ENCODE data around the gene PDSS2.
A peak's percentile ranks its signal among the peaks of the same experiment; 100 is the strongest.
"Not testable (repeated sequence)": the region's sequence is repeated elsewhere in the genome, so short reads cannot be mapped to it uniquely, and the experiment has no call there.

Gene PDSS2

GRCh38 chr6:107207251-107207873 lies 252.0 kb downstream of the PDSS2 start:
- no peak for DNase-seq

- DNase-seq: no peak
Measured at GRCh38 chr6:107205058-107205998, 254.0 kb downstream of the PDSS2 start.

DNA sequence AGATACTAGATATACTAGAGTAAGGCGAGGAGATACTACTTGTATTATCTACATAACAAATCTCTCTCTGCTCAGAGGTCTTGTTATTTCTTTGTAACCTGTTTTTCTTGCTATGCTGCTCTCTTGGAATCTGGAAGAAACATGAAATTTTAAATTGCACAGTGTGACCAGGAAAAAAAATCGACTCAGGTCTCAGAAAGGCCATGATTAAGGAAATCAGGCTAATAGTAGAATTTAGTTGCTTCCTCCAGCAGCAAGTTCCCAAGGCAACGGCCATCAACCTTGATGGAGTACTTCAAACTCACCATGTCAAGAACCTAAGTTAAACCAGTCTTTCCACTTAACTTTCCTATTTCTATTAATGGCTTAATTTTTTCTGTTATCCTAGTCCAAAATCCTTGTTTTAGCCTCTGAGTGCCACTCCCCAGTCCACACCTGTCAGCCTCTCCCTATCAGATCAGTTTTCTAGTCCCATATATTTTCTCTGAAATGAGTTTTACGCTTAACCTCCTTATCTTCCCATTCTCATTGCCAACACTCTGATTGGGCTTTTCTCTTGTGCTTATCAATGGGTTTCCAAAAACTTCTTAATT lies 256.4 kb downstream of the PDSS2 start:
- DNase-seq: no peak

DNA sequence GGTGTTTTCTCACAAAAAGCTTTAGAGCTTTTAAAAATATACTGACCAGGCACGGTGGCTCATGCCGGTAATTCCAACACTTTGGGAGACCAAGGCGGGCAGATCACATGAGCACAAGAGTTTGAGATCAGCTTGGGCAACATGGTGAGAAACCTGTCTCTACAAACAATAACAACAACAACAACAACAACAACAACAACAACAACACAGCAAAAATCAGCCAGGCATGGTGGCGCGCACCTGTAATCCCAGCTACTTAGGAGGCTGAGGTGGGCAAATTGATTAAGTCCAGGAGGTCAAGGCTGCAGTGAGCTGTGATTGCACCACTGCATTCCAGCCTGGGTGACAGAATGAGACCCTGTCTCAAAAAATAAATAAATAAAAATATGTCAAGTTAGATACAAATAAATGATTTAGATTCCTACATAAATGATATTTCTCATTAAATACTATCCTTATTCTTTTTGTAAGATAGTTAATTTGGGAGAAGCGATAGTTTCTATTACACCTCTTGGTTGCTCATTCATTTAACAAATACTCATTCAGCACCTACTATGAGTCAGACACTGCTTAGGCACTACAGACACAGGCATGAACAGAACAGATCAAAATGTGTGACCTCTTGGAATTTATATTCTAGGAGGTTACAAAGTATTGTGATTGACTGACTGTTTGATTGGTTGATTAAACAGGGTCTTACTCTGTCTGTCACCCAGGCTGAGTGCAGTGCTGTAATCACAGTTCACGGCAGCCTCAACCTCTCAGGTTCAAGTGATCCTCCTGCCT lies 260.5 kb downstream of the PDSS2 start:
- no peak for DNase-seq

- DNase-seq: no peak
Measured at GRCh38 chr6:107196152-107196551, 263.2 kb downstream of the PDSS2 start.

DNA sequence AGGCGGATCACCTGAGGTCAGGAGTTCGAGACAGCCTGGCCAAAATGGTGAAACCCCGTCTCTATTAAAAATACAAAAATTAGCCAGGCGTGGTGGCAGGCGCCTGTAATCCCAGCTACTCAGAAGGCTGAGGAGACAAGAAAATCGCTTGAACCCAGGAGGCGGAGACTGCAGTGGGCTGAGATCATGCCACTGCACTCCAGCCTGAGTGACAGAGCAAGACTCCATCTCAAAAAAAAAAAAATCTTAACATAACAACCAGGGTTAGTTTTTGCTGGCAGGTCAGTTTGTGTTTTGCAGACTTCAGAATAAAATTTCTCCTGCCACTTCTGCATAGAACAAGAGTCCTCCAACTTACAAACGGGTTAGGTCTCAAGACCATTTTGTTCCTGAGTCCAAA lies 264.6 kb downstream of the PDSS2 start:
- not testable (repeated sequence) for DNase-seq

DNA sequence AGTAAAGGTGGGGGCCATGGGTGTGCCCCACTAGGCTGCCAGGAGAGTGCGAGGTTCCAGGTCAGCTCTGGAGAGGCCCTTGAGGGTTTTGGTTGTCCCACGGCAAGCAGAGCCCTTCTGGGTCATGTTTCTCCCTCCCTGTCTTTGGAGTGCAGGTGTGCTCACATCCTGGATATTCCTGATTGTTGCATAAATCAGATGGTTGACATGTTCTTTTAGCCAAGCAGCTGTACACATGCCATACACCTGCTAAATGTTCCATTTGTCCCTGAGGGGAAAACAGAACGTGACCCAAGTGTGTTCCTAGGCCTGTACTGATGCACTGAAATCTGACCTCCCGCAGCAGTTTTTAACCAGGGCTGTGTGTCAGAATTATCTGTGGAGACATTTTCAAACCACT lies 266.5 kb downstream of the PDSS2 start:
- peak; percentile 63 for DNase-seq

- DNase-seq: peak; percentile 7
Measured at GRCh38 chr6:107187630-107188029, 271.7 kb downstream of the PDSS2 start.

GRCh38 chr6:107186047-107186446 lies 273.3 kb downstream of the PDSS2 start:
- DNase-seq: no peak

GRCh38 chr6:107185391-107185970 lies 273.9 kb downstream of the PDSS2 start:
- peak; percentile 73 for DNase-seq

DNA sequence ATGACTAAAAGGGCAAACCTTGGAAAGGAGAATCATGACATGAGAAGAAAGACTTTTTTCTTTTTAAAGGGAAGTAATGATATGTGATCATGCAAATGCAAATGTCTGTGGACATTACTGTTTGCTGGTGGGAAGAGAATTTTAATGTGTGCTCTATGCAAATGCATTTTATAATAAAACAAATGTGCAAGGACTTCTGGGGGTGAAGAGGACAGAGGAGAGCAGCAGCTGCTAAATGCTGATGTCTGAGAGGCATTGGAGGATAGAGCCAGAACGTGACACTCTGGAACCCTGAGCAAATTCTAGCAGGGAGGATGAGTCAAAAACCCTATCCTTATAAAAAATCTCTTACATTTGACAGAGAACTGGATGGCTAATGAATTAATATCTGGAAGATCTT lies 274.9 kb downstream of the PDSS2 start:
- DNase-seq: no peak

- DNase-seq: no peak
Measured at GRCh38 chr6:107180099-107180498, 279.3 kb downstream of the PDSS2 start.

DNA sequence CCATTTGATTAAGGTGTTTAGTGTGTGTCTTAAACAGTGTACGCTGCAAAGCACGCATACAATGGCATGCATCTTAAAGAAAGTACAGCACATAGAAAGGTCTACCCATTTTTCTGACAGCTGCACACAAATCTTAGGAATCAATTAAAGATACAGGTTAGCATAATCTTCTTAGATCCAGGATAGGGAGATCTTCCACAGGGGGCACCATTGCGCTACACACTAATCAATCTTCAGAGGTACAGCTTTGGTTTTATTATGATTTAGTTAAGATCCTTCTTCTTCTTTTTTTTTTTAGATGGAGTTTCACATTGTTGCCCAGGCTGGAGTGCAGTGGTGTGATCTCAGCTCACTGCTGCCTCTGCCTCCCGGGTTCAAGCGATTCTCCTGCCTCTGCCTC lies 280.4 kb downstream of the PDSS2 start:
- DNase-seq: peak; percentile 59

GRCh38 chr6:107173779-107174178 lies 285.6 kb downstream of the PDSS2 start:
- no peak for DNase-seq

GRCh38 chr6:107171513-107171912 lies 287.9 kb downstream of the PDSS2 start:
- DNase-seq: no peak

GRCh38 chr6:107164299-107164698 lies 295.1 kb downstream of the PDSS2 start:
- not testable (repeated sequence) for DNase-seq

GRCh38 chr6:107161521-107161920 lies 297.8 kb downstream of the PDSS2 start:
- no peak for DNase-seq

DNA sequence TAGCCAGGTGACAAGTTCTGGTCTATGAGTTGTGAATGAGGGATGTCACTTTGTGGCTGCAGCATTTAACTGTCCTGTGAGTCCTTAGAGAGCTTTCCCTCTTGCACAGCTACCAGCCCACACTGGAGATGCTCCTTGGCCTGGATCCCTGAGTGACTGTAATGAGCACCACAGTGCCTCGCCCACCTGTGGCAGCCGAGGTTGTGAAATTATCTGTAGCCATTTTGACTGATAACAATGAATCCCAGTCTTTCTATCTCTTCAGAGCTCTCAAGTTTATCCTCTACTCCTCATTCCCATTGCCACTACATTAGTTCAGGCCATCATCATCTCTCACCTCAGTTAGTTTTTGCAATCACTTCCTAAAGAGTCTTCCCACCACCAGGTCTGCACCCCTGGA lies 302.7 kb downstream of the PDSS2 start:
- DNase-seq: no peak

- DNase-seq: peak; percentile 73
Measured at GRCh38 chr6:107154801-107155160, 304.6 kb downstream of the PDSS2 start.

- peak; percentile 82 for DNase-seq
Measured at GRCh38 chr6:107154131-107154800, 305.1 kb downstream of the PDSS2 start.

DNA sequence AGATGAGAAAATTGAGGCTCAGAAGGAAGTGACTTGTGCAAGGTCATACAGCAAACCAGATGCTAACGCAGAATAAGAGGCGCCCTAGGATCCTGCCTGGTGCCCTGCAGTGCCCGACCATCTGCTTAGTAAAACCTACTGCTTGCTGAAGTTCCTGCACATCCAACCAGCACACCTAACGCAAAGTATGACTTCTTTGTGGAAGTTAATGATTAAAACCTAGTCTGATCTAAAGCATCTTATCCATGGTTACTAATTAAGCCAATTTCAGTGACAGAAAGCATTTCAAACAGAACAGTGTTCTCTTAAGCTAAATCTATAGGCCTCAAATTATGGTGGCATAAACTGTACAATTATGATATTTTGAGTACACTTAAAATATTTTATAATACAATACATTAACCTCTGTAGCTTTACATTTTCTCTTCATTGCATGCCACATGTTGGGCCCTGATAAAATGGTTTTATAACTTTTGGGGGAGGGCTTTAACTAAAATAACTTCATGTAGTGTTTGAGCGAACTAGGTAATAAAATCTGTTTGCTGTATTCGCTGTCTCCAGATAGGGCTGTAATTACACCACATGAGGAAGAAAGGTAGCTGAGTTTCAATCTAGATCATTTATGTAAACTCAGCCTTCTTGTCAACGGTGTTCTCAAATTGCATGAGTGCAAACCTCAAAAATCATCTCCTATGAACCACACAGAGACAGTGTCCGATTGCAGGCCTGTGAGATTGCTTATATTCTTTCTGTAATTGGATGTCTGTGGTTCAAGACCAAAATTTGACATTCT lies 306.5 kb downstream of the PDSS2 start:
- DNase-seq: peak; percentile 85

Data from NCI-H69 (cell line).